GM18499 (cell line): ENCODE data around the gene PFKFB2.
"Not testable (repeated sequence)": the region's sequence is repeated elsewhere in the genome, so short reads cannot be mapped to it uniquely, and the experiment has no call there.

Experiments
- ATAC-seq: cut with Tn5 transposase; IDR thresholded peaks from one replicate; pipeline ENCODE4 v1.9.1; 2021; ENCODE audit warnings: moderate number of reproducible peaks; ENCODE audit not compliant: insufficient read depth, unreplicated experiment

The PFKFB2 gene

DNA sequence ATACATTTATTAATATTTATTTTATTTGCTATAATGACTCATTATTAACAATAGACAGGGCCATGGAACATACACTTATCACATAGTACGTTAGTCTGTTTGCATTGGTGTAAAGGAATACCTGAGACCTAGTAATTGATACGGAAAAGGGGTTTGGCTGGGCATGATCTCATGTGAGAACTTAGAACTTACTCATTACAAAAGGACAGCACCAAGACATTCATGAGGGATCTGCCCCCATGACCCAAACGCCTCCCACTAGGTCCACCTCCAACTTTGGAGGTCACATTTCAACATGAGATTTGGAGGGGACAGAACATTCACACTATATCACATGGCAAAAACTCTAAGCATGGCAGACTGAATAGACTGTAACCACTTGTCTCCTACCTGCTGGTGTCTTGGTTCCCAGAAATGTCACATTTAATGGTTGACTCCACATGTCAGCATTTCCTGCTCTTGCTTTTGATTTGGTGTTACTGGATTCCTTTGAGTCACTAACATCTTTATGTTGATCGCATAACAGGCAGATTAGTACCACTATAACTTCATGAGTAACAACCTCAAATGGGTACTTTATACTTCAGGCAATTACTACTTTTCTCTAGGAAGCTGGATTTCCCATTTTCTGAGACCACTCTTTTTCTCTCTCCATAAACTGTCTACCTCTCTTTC, 17.1 kb upstream of the PFKFB2 start:
- no peak for ATAC-seq

DNA sequence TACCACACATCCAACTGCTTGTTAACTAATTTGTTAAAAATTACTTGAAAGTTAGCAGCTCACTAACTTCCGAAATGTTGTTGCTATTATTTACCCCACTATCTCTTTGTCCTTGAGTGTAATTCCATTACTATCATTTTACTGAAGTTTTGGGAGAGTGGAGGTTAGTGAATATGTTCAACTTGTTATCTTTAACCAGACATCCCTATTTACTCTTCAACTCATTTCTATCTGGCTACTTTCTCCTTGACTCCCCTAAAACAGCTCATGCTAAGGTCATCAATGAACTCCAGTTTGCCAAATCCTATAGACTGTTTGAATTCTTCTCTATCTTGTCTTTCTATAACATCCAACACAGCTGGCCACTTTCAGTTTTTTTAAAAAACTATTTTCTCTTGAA, 16.2 kb upstream of the PFKFB2 start:
- ATAC-seq = no peak

DNA sequence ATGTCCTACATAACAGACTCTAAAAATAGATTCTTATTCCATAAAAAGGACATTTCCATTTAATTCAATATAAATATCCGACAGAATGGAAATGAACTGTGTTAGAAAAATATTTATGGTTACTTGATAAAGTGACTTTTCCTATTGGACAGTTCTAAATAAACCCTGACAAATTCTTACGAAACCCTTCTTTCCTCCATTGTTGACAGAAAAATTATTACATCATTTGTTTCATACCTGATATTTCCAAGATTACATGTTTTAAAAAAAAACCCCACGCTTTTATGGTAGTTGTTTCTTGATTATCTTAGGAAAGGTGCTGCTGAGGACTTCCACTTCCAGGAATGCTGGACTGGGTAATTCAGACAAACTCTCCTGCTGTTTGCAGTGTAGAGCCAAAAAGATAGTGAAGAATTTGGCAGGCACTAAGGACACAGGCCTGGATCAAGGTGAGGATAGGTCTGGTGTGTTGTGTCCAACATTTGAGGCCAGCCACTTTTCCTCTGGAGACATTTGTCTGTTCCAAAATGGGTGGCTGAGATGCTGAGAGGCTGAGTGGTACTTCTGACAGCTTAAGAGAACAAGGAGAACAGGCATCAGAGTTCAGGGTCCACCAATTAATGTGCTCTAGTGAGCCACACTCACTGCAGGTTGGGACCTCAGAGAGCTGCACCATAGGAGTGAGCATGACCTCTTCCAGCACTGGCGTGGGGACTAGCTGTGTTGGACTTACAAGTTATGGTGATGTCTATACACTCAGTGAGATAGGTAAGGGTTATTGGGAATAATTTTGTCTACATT, 13.5 kb upstream of the PFKFB2 start:
- no peak for ATAC-seq

DNA sequence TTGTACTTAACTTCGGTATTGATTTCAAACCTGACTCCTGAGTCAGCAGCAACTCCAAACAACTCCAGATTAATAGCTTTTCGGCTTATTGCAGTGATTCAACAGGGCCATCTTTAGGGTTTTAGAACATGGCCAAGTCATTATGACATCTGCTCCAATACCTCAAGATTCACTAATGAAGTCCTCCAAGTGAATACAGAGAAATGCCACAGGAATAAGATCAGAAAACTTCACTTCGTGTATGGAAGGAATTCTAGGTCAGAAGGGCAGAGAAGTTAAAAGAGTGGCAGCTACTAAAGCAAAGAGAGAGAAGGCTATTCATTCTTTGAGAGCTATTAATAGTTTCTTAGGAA, 12.9 kb upstream of the PFKFB2 start:
- no peak for ATAC-seq

DNA sequence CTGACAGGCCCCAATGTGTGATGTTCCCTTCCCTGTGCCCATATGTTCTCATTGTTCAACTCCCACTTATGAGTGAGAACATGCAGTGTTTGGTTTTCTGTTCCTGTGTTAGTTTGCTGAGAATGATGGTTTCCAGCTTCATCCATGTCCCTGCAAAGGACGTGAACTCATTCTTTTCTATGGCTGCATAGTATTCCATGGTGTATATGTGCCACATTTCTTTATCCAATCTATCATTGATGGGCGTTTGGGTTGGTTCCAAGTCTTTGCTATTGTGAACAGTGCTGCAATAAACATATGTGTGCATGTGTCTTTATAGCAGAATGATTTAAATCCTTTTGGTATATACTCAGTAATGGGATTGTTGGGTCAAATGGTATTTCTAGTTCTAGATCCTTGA, 11.7 kb upstream of the PFKFB2 start:
- ATAC-seq = not testable (repeated sequence)

DNA sequence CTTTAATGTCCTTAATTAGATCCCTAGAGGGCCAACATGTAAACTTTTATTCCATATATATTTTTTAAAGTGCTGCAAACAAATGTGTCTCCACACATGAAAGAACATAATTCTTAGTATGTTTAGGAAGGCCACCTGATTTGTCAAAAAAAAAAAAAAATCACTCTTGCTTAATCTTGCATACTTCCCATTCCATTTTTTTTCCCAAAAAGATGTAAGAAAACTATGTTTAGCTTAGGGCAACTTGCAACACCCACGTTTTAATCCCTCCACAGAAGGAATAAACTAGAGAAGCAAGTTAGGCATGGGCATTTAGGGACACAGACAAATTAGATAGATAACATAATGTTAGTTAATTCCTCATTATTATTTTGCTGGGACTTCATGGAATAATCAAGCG, 7.6 kb upstream of the PFKFB2 start:
- no peak for ATAC-seq

DNA sequence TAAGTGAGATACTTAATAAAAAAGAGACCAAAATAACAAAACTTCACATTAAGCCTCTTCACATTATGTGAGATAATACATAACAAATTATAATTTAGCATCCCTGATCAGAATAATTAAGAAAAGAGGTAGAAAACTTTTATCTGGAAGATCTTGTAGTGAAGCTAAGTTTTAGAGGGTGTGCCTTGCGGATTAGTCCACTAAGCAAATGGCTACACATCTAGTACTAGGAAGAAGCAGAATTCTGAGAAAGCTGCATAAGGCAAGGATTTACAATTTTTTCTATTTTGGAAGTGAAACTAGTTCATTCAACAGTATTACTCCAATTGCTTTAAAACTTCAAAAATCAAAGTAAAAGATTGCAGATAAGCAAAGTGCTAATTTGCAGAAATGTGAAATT, 5.6 kb upstream of the PFKFB2 start:
- ATAC-seq = no peak

DNA sequence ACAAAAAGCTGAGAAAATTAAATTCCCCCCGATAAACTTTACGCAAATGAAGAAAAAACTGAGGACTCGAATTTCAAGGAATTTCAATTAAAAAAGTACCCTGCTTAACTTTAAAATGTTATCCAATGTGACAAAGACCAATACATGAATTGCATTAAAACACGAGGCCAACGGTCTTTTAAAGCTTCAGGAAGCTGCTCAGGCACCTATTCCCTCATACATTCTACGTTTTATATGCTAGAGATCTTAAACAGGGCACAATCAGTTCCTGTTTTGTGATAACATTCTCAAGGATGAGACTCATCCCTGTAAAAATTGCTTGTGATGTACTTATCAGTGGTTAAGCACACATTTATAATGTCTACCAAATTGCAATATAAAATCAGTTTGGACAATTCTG, 5.0 kb upstream of the PFKFB2 start:
- no peak for ATAC-seq

DNA sequence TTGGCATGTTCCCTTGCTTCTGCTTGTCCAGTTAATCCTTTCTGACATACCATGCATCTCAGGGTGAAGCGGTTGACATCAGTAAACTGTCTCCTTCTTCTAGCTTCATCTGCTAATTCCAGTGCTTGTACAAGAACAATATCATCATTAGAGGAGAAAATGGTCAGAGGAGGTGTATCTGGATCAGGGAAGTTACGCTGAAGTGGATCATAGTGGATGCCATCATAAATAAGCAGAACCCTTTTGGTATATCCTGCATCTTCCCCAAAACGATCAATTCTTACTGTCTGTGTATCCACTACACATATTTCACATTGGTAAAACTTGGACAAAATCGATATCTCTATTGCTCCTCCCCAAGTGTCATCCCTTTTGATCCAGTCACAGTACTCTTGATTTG, 4.0 kb upstream of the PFKFB2 start:
- no peak for ATAC-seq

DNA sequence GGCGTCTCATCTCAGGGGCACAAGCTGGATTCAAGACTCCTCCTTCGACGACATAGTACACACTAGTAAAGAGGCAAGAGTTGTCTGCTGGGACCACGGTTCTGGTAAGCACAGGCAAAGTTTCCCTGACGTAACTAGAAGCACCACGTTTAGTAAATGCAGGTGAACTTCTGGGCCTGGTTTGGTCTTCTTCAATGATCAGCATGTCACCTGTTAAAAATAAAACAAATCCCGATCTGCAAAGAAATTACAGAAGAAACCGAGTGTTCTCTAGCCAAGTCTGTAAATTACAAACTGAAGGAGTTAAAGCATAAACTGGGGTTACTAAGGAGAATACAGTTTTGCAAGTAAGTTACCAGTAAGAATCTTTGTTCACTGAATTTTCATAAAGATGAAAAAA, 3.6 kb upstream of the PFKFB2 start:
- no peak for ATAC-seq

DNA sequence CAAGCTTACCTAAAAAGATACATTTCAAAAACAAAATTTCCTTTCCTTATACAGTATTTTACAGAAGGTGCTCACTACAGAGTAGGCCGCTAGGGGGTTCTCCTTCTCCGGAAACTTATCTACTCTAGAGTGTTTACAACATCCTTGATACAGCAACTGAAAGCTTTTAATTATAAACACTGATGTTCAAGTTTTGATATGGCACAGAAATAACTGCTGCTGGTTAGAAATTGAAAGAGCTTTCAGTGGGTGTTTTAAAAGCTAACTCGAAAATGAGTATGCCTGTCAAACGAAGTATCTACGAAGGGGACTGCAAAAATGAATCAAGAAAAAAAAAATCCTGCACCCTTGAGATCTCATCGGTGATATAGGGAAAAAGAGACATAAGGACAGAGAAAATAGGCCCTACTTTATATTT, 3.1 kb upstream of the PFKFB2 start:
- no peak for ATAC-seq

DNA sequence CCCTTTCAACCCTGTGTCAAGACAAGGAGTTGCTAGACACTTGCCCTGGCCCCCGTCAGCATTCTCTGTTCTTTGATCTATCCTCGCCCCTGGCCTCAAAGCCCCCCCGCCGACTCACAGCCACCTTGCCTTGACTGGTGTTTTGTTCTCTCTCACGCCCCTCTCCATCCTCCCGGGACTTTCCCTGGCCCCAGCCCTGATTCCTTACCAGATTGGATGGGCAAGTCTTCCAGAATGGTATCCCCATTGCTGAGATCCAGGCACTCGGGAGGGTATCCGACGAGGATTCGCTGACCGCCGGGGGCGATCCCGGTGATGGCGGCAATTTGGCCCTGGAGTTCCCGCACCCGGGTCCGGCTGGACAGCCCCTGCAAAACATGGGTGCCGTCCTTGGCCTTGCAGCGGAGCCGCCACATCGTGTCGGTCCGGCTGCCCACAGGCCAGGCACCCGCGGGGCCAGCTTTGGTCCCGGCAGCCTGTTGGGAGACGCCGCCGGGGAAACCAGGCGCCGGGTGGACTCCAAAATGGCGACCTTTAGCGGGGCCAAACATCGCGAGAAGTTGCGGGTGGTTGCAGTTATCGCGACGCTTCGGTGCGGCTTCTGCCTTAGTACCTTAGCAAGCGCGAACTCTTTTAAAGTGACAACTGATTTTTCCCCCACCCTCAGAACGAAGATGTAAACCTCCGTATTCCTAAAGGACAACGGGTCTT, 2.4 kb upstream of the PFKFB2 start:
- ATAC-seq = no peak

DNA sequence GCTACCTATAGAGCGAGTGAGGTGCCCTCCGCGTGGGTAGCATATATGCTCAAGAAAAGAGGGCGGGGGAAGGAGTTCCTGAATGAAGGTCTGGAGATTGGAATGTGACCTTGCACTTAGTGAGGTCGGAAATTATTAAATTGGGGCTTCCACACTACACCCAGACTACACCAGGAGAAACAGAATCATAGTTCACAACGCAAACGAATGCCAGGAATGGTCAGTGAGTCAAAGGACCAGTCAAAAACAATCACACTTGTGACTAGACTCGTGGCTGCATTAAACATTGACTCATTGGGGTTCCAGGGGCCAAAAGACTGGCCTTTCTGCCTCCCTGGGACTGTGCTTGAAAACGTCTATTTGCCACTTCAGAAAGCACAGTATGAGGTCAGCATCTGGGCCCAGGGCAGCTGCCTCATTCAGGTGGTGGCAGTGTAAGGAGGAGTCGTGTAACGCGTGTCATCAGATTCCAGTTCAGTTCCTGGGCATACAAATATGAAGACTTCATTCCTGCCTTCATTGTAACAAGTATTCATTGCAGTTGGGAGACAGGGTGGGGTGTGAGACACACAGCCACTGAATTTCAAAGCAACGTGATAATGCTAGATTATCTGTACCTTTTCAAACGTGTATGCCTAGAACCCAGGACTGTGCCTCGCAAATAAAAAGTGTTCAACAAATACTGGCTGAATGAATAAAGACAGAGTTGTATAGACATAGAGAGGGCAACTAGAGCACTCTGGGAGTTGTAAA, 1.7 kb upstream of the PFKFB2 start, which contains the start of gene YOD1:
Gene YOD1, minus strand, starts transcription at position 18 of the 753 bp plus-strand sequence. CDS start 178 bp downstream, outside the sequence.
- ATAC-seq = no peak

DNA sequence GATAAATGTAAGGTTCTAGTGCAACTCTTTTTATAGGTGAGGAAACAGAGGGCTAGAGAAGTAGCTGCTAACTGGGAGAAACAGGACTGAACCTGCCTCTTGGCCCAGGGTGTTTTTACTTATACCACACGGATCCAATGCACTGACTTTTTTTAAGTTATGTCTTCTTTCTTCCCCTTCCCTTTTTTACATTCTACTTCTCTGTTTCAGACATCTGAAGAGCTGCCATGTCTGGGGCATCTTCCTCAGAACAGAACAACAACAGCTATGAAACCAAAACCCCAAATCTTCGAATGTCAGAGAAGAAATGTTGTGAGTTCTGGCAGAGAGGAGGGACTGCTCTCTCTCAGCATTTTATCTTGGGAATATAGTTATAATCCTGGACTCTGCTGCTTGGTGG, 1.4 kb downstream of the PFKFB2 start:
- no peak for ATAC-seq

DNA sequence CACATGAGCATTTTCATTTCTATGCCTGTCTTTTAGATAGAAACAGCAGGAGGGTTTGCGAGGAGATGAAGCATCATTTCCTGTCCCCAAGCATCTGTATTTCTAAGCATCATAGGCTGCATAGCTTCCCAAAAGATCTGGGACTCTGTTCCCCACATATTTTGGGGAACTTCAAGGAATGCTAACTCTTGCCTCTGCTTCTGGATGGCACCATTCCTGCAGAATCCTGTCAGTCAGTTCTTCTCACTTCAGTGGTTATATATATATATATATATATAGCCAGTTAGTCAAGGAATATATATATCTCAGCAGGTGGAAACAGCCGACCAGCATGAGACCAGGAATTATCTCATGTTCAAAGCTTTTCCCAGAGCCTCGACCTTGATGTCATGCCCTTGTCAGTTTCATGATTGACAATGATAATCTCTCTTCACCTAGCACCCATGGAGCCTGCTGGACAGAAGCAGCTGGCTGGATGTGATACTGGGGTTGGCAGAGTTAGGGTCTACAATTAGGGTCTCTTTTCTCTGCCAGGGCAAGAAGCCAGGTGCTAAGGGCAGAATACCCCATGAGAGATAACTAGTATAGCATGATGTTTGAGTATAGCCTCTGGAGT, 2.4 kb downstream of the PFKFB2 start:
- no peak for ATAC-seq

DNA sequence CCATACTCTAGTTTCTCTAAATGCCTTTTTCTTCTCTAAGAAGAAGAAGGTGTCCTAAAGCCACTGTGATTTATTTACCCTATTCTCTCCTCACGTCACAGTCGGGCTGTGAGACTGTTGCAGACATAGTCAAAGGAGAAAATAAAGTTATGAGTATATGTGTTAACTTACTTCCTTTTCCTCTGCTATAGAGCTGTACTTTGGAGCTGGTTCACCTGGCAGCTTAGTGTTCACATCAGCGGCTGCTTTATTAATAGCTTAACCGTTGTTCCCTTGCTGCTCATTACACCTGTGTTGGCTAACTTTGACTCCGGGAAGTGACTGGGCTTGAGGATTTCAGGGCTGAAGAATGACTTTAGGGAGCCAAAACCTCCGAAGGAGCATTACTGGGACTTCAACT, 3.6 kb downstream of the PFKFB2 start:
- no peak for ATAC-seq

DNA sequence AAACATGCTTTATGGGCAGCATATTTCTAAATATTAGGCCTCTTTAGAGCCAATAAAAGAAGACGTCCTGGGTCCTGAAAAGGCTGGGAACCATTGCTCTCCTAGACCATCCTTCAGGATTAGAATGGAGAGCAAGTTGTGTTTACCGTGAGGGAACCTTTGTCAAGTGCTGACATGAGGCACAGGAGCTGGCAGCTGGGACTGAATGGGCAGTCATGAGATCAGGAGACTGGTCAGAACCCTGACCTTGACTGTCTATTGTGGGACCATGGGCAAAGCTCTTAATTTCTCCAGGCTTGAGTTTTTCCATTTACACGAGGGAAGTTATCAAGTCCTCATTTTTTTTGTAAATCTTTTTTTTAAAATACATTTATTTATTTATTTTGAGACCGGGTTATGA, 5.2 kb downstream of the PFKFB2 start:
- no peak for ATAC-seq

DNA sequence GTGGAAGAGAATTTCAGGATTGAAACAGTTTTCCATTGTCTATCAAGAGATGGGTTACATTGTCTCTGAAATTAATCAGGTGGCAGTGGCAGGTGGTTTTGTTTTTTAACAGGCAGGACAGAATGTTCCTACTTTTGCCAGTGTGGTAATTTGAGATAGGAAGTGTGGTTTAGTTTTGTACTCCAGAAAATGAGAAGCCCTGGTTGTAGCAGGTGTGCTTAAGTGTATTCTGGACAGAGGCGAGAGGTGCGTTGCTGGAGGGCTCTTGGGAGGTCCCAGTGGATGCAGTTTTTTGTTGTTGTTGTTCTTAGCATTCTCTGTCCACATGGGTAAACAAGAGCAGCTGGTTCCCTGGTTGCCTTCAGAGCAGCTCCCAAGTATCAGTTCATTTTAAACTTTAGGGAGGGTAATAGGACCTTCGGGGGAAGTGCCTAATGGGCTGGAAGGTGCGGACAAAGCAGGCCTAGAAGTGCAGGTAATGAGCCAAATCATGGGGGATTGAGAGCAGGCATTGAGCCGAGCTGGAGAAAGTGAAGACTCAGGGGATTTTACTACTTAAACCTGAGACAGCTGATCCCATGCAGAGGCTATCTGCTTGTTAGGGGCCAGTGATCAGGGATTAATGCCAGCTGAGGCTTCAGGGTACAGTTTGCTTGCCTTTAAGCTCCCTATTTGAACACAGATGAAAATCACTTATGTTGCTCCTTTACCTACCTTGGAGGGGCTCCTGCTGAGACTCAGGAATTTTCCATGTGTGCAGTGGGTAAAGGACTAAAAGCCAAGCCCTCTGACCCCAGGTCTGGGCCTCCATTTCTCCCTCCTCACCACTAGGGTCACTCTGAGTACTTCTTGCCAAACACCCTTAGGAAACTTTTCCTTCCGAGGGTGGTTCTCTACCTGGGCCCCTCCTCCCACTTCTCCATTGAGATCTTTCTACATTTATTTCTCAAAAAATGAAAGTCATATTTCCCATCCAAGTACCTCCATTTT, 6.1 kb downstream of the PFKFB2 start:
- no peak for ATAC-seq

DNA sequence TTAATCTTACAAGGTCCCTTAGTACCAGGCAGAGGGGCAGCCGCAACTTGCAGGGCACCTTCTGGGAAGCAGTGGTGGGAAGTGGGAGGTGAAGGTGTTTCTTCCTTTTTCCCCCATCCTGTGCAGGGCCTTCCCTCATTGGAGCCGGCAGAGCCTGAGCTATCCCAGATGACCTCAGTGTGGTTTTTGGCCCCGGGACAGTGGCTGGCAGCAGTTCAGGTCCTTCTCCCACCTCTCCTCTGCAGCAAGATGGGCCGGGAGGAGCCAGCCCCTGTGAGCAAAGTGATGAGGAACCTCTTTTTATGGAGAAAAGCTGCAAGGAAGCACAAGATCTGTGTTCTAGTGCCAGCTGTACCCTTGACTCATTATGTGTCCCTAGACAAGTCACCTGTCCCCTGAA, 6.8 kb downstream of the PFKFB2 start:
- no peak for ATAC-seq
